NCI-H187 (cell line): Measurements from ENCODE around the gene ARHGAP29.

Experiments
- DNase-seq, 2 experiments: peaks; one replicate each; lab custom pipeline; 2025; lab: John Stamatoyannopoulos, UW

The ARHGAP29 gene

DNA sequence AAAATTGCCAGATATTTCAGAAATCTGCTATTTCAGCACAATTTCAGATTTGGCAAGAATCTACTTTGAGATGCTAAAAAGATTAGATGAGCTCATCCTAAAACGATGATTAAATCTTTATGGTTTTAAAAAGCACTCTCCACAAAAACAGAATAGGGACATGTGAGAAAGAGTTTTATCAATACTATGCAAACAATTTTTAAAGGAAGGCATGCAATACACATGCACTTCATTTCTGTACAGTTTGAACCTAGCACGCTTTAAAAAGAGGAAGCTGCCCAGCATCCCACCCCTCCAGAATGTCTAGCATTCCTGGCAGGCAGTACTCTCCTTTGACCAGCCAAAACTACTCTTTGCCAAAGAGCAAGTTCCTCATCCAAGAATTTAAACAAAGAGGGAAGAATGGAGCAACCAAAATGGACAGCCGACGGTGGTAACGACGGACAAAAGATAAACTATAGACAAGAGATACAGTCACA lies 1.3 kb downstream of the ARHGAP29 start:
- no peak for DNase-seq

GRCh38 chr1:94235189-94236012 lies 2.0 kb downstream of the ARHGAP29 start:
- DNase-seq: no peak

GRCh38 chr1:94234615-94235014 lies 2.8 kb downstream of the ARHGAP29 start:
- no peak for DNase-seq

- no peak for DNase-seq
These were observed 5.6 kb downstream of the ARHGAP29 start for GRCh38 chr1:94231746-94232145.

DNA sequence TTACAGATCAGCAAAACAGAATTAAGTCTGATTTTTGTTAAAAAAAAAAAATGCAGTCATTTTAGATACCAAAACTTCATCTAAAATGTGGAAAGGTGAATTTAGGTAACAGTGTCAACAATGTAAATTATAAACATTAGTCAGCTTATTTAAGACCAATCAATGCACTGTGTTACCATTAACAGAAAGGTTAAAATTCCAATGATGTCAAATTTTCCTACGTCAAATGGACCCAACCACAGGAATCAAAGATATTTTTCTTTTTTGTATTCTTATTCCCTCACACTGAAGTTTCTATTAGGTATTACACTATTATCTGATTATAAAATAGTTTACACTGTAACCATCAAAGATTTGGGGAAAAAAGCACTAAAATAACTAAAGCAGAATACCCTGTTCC lies 6.5 kb downstream of the ARHGAP29 start:
- no peak for DNase-seq

DNA sequence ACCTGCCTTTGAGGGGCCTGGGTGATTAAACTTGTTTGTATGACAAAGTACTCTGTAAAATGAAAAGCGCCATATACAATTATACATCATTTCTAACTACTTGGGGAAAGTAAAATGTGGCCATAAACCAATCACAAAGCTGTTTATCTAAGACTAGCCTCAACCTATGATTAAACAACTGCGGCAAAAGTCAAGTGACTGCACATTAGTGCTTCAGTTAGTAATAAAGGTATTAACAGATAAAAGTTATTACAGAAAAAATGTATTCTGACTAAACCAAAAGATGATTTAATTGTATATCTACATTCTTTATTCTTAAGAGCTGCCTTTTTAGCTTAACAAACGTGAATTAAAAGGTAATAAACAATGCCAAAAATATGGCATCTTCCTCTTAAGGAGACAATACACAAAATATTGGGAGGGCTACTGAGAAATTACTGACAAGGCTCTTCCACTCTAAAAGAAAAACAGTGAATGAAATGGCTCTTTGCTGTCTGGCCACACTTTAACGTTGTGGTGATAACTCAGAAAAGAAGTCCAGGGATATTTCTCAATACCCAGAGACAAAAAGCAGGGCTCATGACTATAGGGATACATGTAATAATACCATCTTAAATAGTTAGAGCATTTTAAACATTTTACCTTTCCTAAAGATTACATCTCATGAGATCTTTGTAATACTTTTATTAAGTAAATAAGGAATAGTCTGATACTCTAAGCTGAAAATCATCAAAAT lies 8.6 kb downstream of the ARHGAP29 start:
- no peak for DNase-seq

DNA sequence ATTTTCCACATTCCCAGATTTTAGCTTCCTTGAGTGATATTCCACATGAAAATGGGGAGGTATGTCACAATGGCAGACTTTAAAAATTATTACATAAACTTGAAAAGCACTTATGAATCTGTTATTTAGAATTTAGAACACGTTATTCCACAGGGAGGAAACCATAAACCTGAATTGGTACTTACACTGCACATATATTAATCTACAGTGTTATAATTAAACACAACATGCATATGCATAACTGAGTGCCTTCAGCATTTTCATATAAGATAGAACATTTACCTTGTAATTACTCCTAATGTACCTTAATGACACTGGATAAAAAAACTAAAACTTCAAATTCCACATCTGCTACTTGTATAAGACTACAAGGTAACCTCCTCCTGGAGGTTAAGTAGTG lies 9.8 kb downstream of the ARHGAP29 start:
- DNase-seq: no peak

DNA sequence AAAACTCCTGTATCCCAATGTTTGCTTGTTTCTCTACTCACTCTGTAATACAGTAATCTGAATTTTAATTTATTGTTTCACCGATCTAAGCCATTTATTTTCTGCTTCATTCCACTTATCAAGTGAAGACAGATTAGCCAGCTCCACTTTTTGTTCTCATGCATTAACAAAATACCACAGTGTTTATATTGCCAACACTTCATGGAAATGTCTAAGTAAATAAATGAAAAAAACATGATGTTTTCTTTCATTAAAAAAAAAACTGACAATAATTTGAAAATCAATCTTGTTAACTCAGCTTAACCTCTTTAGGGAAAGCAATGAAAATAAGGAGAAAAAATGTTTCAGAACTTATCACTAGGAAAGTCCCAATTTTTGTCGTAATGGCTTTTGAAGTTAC lies 11.5 kb downstream of the ARHGAP29 start:
- DNase-seq: no peak

DNA sequence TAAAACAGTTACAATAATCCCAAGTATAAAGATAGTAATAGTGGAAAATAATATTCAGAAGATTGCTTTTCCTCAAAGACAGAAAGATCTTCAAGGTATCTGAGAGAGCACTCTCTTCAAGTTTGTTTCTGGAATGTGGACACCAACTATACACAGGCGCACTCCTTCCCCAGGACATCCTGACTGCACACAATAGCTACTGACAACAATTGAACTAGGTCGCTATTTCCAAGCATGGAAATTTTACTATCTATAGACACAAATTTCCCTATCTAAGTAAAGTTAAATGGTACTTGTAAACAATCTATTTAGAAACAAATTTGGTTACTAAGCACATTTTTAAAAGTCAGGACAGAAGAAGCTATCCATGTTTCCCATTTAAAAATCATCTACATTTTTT lies 19.1 kb downstream of the ARHGAP29 start:
- DNase-seq: no peak

DNA sequence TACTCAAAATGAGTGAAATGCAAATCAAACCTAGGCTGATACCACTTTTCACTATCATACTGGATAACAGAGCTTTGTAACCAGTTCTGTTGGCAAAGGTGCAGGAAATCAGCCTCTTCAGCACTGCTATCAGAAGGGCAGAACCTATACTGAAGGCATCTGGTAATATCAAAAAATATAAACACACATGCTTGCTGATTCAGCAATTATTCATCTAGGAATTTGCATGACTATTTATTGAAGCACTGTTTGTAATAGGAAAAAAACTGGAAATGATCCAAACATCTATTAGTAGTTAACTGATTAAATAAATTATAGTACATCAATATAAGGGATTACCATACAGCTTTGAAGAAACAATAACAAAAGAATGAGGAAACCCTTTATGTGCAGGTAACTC lies 21.4 kb downstream of the ARHGAP29 start:
- DNase-seq: no peak

DNA sequence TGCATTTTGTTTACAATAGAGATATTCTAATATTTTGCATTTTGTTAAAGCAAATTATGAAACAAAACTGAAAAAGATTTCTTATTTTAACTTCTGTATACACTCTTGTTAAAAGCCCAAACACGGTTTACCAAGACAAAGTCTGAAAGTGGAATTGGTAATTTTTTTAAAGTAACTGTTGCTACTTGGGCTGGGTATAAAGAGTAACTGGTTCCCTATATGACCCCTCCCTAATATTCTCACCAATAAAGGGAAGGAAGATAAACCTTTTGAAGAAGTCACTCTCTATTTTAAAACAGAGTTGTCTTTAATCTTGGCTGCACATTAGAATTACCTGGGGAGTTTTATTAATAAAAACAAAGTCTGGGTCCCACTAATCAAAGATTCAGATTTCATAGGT lies 27.4 kb downstream of the ARHGAP29 start:
- no peak for DNase-seq

- no peak for DNase-seq
These were observed 28.0 kb downstream of the ARHGAP29 start for GRCh38 chr1:94209425-94209824.

GRCh38 chr1:94207695-94208094 lies 29.7 kb downstream of the ARHGAP29 start:
- DNase-seq: no peak

DNA sequence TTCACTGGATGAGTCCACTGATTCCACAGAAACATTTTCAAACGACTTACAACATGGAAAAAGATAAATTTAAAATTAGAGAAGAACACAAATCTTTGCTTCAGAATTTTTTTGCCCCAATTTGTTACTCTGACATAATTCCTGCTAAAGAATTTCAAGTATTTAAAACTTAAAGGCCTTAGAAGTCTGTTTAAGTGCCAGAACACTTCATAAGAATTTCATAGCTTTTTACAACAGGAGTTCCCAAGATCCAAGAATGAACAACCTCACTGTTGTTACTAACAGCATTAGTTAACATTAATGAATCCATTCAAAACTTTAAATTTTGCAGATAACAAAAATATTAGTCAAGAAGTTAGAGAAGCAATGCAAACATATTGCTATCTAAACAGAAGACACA lies 31.7 kb downstream of the ARHGAP29 start:
- DNase-seq: no peak

DNA sequence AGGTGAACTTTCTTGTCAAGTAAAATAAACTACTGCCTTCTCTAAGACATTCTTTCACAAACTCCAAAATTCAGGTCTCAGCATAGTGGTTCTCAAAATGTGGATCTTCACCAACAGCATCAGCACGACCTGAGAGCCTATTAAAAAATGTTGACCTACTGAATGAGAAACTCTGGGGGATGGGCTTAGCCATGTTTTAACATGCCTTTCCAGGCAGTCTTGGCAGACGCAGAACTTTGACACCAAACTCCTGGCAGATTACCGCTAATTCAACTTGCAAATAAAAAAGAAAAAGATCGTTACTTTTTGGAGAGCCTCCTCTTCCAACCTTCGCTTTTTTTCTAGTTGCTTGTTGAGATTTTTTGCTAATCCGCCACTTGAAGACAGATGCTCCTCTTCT lies 35.1 kb downstream of the ARHGAP29 start:
- no peak for DNase-seq

DNA sequence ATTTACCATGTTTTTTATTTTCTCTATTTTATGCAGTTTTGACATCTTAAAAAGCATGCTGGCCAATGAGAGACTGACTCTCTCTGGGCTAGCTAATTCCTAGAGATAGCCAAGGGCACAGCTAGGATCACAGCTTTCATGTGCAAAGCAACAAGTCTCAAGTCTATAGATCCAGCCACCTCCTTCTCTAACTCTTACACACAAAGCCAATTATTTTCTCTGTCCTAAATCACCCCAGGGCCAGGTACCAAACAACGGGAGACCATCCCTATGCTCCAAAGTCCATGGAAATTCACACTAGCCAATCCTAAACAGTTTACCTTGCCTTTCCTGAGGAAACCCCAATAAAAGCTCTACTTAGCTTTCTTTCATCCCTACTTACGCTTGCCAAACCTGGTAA lies 38.0 kb downstream of the ARHGAP29 start:
- DNase-seq: no peak

DNA sequence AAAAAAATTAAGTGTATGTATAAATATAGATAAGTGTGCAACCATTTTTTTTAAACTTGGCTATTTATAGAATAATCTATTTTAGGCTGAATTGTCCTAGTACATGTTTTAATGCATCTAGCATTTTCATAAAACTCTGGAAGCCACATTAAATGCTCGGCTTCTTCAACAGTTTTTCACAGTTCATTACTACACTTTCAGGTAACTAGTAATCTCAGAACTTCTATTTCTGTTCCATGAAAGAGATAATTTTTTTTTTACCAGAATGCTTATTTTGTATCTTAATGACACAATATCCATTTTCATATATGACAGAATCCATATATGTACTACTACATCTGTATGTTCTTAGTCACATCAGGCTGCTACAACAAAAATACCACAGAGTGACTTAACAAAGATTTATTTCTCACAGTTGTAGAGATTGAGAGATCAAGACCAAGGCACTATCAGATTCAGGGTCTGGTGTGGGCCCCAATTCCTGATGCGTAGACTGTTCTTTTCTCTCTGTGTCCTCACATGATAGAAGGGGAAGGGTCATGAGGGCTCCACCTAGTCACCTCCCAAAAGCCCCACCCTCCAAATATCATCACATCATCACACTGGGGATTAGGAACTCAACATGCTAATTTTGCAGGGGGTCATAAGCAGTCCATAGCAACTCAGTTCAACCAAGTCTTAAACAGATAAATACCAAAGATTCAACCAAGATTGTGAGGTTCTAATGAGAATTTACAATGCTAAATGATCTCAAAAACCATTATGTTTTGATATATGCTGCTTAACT lies 43.1 kb downstream of the ARHGAP29 start:
- no peak for DNase-seq

- DNase-seq: no peak
These were observed 44.3 kb downstream of the ARHGAP29 start for GRCh38 chr1:94193128-94193527.

DNA sequence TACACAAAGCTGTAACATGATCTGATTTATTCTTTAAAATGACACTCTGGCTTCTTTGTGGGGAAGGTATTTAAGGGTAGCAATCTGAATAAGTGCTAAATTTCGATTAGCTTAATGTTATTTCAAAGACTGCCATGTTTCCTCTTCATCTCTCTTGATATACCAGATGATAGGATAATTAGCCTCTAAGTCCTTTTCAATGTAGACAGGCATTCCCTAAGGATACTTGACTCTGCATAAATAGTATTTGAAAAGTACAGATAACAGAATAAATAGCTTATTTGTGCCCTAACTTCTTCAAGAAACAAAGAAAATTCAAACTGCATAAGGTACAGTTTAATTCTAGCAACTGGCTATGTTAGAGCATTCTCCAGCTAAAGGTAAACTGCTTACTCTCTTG lies 46.2 kb downstream of the ARHGAP29 start:
- no peak for DNase-seq

DNA sequence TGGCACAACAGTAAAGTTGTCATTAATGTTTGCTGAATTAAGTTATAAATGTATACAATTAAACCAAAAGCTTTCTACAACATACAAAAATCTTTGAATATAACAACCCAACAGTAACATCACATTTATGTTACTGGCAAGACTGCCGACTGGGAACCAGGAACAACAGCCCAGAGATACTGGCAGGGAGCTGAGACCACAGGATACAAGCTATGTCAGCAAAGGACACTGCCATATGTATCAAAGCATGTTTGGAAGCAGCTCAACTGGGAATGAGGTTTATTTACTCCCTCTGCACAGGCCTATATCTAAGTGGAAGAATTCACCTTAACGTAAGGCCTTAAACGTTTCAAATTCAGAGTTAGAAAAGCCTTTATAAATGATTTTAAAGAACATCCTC lies 50.4 kb downstream of the ARHGAP29 start:
- no peak for DNase-seq

- no peak for DNase-seq
These were observed 54.1 kb downstream of the ARHGAP29 start for GRCh38 chr1:94183197-94183815.

- no peak for DNase-seq
These were observed 55.2 kb downstream of the ARHGAP29 start for GRCh38 chr1:94182191-94182590.
